Heart left ventricle (tissue), 16 donors: ENCODE measurements around the gene ASB1. TPM values are rescaled to one million over a fixed set of nuclear protein-coding genes. Genes with fewer than 3 reads are reported as not detected.

Experiments
- ATAC-seq, 4 donors: fragments of 200-7000 bp; cut with Tn5 transposase; one replicate each; pipeline ENCODE4 v1.9.1; 2020 to 2022; ENCODE audit warnings: moderate library complexity in 4 of 4, mild to moderate bottlenecking in 3 of 4, moderate number of reproducible peaks in 1 of 4
- DNase-seq, 5 donors: peaks; one replicate each; pipeline ENCODE4 v3.0.0-alpha.2; 2020
- H3K27ac ChIP-seq, 12 donors: fragments of 200-600 bp; sonication (generic) in 4 of 12; one replicate each; pipeline versions ENCODE4 v1.5.0 to v1.8.0; 2016 to 2022; ENCODE audit warnings: mild to moderate bottlenecking in 2 of 12
- H3K27me3 ChIP-seq, 9 donors: fragments of 200-600 bp; sonication (generic) in 2 of 9; one replicate each; pipeline versions ENCODE4 v1.5.1 to v1.8.0; 2016 to 2022; ENCODE audit warnings: mild to moderate bottlenecking in 3 of 9
- H3K36me3 ChIP-seq, 9 donors: fragments of 200-600 bp; sonication (generic) in 2 of 9; one replicate each; pipeline versions ENCODE4 v1.5.0 to v1.8.0; 2018 to 2022; ENCODE audit warnings: mild to moderate bottlenecking in 2 of 9
- H3K4me1 ChIP-seq, 12 donors: fragments of 200-600 bp; sonication (generic) in 4 of 12; one replicate each; pipeline versions ENCODE4 v1.5.0 to v1.8.0; 2016 to 2022; ENCODE audit warnings: mild to moderate bottlenecking in 3 of 12
- H3K4me3 ChIP-seq, 12 donors: fragments of 200-600 bp; sonication (generic) in 4 of 12; one replicate each; pipeline versions ENCODE4 v1.5.0 to v1.8.0; 2017 to 2022; ENCODE audit warnings: mild to moderate bottlenecking in 9 of 12, moderate library complexity in 4 of 12
- H3K9me3 ChIP-seq, 12 donors: fragments of 200-600 bp; sonication (generic) in 4 of 12; one replicate each; pipeline versions ENCODE4 v1.5.0 to v1.8.0; 2016 to 2022; ENCODE audit warnings: mild to moderate bottlenecking in 1 of 12
- CTCF ChIP-seq, 12 donors: fragments of 200-600 bp; sonication (generic) in 4 of 12; IDR thresholded peaks; one replicate each; pipeline versions ENCODE4 v1.5.0 to v1.8.0; 2018 to 2022; ENCODE audit warnings: antibody characterized with exemption in 12 of 12, mild to moderate bottlenecking in 5 of 12
- POLR2A ChIP-seq, 2 donors: fragments of 450-650 bp; IDR thresholded peaks; one replicate each; pipeline ENCODE4 v1.6.1; 2017; ENCODE audit warnings: antibody characterized with exemption in 2 of 2, mild to moderate bottlenecking in 2 of 2, moderate library complexity in 2 of 2
- WGBS, 4 donors: extraction: QIAGEN DNeasy Blood & Tissue Kit in 2 of 4; methylation state at CpG; one replicate each; pipeline versions ENCODE4 v1.1.5 to v1.1.7; 2013 to 2018; 5-methylcytosine and 5-hydroxymethylcytosine counted together
- intact Hi-C, 10 donors: fragments of 100-400 bp; cut with DNase I; formaldehyde crosslinking; loops; one replicate each; pipeline versions ENCODE4 v1.11.1 to v1.14.2; 2022
- polyA plus RNA-seq, 2 donors: library from polyadenylated mRNA; stranded (reverse); fragments of 200-250 nt; gene quantifications; one replicate each; pipeline ENCODE4 v1.2.3, GENCODE V29; 2013
- total RNA-seq, 9 donors: library from RNA; depleted of rRNA in 2 of 9; stranded (reverse); fragments of >200 nt in 2 of 9; fragmentation: NEBNext Ultra II Directional in 3 of 9; extraction: Animal tissue kit (Norgen Biotek cat#: 25700) in 3 of 9; gene quantifications; one replicate each; pipeline versions ENCODE4 v1.1.0 to v1.2.4, GENCODE V29; 2016 to 2023
- donor health status: ischemic (EF 13 %, LVEDD 7.1; RV severe dilation, severe dysfunction).
- donor health status: healthy with polysubstance abuse.
- donor health status: DM: no; HTN: yes; CAD: no.
- donor health status: DM: no; HTN: no; CAD: no.
- donor health status: ischemic (EF 25% LVEDD 6.9; RV normal size, moderate dysfunction).
- donor health status: ischemic (EF 25% LVEDD 5.7; RV mildly dilated, moderate dysfunction).
- donor health status: healthy.
- donor health status: DM: yes; HTN: yes; CAD: no.
- donor health status: ischemic (EF 35%, LVEDD 5.7; RV mildly dilated, moderate dysfunction).
- donor health status: nonischemic (EF 11% LVEDD 7.7; RV severe dilation, severe dysfunction).
- donor health status: DM: yes; HTN: yes; CAD: no.
- donor health status: PGD.
- donor health status: ischemic (EF 29% LVEDD 5.4; RV normal size, mild dysfunction).
- donor health status: nonischemic (EF 23%, LVEDD 6.1; RV moderate dilation, normal function).

The ASB1 gene
- total and polyA plus RNA-seq, 11 donors: 31.8 to 57.5 (median 46.7) TPM

DNA sequence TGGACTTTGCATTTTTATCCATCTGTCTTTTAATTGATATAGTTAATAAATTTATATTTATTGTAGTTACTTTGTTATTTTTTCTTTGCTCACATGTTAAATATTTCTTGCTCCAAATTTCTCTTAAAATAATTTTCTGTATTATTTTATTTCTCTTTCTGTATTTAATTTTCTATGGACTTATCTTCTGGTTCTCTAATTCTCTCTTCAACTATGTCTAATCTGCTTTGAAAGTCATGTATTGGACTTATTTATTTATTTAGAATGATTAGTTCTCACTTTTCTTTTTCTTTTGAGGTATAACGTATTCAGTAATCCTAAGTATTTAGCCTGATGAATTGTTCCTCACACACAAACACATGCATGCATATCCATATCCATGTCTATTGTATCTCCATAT is 53.1 kb downstream of the ASB1 start:
- ATAC-seq: no peak
- Histone ChIP-seq H3K36me3 (no peaks in the 10 kb centered on the region), H3K4me1 (no peaks in the 10 kb centered on the region), H3K27ac (no peak overlapping the region), H3K27me3 (no peaks in the 10 kb centered on the region), H3K9me3 (peaks cover 0 to 46% (median 15%) of the 10 kb centered on the region in 12 donors), H3K4me3 (no peak overlapping the region)
- no peak for TF ChIP-seq POLR2A (IDR thresholded peaks at IDR 0.05)
- TF ChIP-seq CTCF (IDR thresholded peaks at IDR 0.05): no peak
- DNase-seq: no peak
- intact Hi-C loops: no loop called here
- 89 to 98% (median 91%) methylated on average over 1 of the region's 1 CpG for WGBS, 4 donors

DNA sequence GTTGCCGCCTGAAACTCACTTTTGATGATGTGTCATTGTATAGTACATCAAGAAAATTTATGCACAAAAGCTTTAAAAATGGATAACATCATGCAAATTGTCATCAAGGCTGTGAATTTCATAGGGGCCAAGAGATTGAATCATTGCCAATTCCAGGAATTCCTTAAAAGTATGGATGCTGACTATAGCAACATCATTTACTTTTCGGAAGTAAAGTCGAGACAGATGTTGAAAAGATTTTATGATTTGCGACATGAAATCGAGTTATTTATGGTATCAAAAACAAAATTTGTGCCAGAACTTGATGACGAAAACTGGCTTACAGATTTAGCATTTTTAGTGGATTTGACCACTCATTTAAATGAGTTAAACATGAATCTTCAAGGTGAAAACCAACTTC is 56.3 kb downstream of the ASB1 start:
- H3K4me1 ChIP-seq: no peaks in the 10 kb centered on the region
- H3K4me3 ChIP-seq: no peak overlapping the region
- intact Hi-C loops: no loop called here
- ATAC-seq: no peak
- WGBS, 4 donors: 76 to 80% (median 78%) methylated on average over 6 of the region's 6 CpGs
- TF ChIP-seq POLR2A (IDR thresholded peaks at IDR 0.05) (no peak), CTCF (IDR thresholded peaks at IDR 0.05) (no peak)
- H3K27me3 ChIP-seq: no peaks in the 10 kb centered on the region
- no peak for DNase-seq
- H3K27ac ChIP-seq: no peak overlapping the region
- no peaks in the 10 kb centered on the region for H3K36me3 ChIP-seq
- H3K9me3 ChIP-seq: peaks cover 0 to 38% (median 15%) of the 10 kb centered on the region in 12 donors

- intact Hi-C loops: no loop called here
- no peak for DNase-seq
- ATAC-seq: no peak
- peaks cover 0 to 31% (median 13%) of the 10 kb centered on the region in 12 donors for H3K9me3 ChIP-seq
- no peaks in the 10 kb centered on the region for H3K4me1 ChIP-seq
- H3K36me3 ChIP-seq: no peaks in the 10 kb centered on the region
- no peak overlapping the region for H3K27ac ChIP-seq
- no peaks in the 10 kb centered on the region for H3K27me3 ChIP-seq
- no peak overlapping the region for H3K4me3 ChIP-seq
- WGBS, 4 donors: 68 to 74% (median 74%) methylated on average over 8 of the region's 8 CpGs
- TF ChIP-seq CTCF (IDR thresholded peaks at IDR 0.05) (no peak), POLR2A (IDR thresholded peaks at IDR 0.05) (no peak)
Measured at GRCh38 chr2:238483656-238484055, 56.9 kb downstream of the ASB1 start.

GRCh38 chr2:238484522-238485452 is 58.1 kb downstream of the ASB1 start:
- intact Hi-C loops: no loop called here
- H3K27me3 ChIP-seq: no peaks in the 10 kb centered on the region
- DNase-seq (peak in 1 of 5 donors; percentile 22), ATAC-seq (peak in 1 of 4 donors; percentile 26)
- no peak overlapping the region for H3K27ac ChIP-seq
- no peaks in the 10 kb centered on the region for H3K4me1 ChIP-seq
- no peaks in the 10 kb centered on the region for H3K36me3 ChIP-seq
- peaks cover 0 to 20% (median 7%) of the 10 kb centered on the region in 12 donors for H3K9me3 ChIP-seq
- TF ChIP-seq POLR2A (IDR thresholded peaks at IDR 0.05) (no peak), CTCF (IDR thresholded peaks at IDR 0.05) (no peak)
- 90 to 93% (median 91%) methylated on average over 23 of the region's 23 CpGs for WGBS, 4 donors
- H3K4me3 ChIP-seq: no peak overlapping the region
